ENCODE data around the gene OR56A1. TPM values are rescaled to one million over a fixed set of nuclear protein-coding genes. Genes with fewer than 3 reads are reported as not detected.

Gene OR56A1
- not detected in 2 replicates for total RNA-seq

GRCh38 chr11:6030708-6031405, at the start of gene OR56A1:
Gene OR56A1, minus strand, starts transcription at chr11:6030758. Its CDS starts 3,066 bp downstream, at chr11:6027692.

GRCh38 chr11:6006846-6007245, 23.7 kb downstream of the OR56A1 start, which contains the start of gene OR56A4:
Gene OR56A4, minus strand, starts transcription at chr11:6006946. Its CDS starts 3,954 bp downstream, at chr11:6002992.

GRCh38 chr11:5986885-5987284, 43.7 kb downstream of the OR56A1 start, which contains the start of gene OR52L1:
Gene OR52L1, minus strand, starts transcription at chr11:5986985. Its CDS starts 55 bp downstream, at chr11:5986930.

Small RNA genes within 50 kb of the gene (small RNA-seq; reads per million reads assigned to genes)
- not detected for gene RNA5SP329

Other genes with a start within 250 kb of the OR56A1 start
- gene OR52N5, start 247.4 kb downstream of the OR56A1 start, total RNA-seq, result not detected in 2 replicates
- not detected in 2 replicates for gene OR52N1, start 239.5 kb downstream of the OR56A1 start, total RNA-seq
- not detected in 2 replicates for gene OR52N2, start 221.8 kb downstream of the OR56A1 start, total RNA-seq
- gene OR52E6, start 188.9 kb downstream of the OR56A1 start, total RNA-seq, result not detected in 2 replicates
- not detected in 2 replicates for gene OR52E8, start 173.1 kb downstream of the OR56A1 start, total RNA-seq
- not detected in 2 replicates for gene OR52E4, start 150.1 kb downstream of the OR56A1 start, total RNA-seq
- not detected in 2 replicates for gene OR52E5, start 137.6 kb downstream of the OR56A1 start, total RNA-seq
- not detected in 2 replicates for gene OR56A3, start 88.5 kb downstream of the OR56A1 start, total RNA-seq
- gene OR56A5, start 62.3 kb downstream of the OR56A1 start, total RNA-seq, result not detected in 2 replicates
- not detected in 2 replicates for gene OR52L1, start 43.8 kb downstream of the OR56A1 start, total RNA-seq
- gene OR56A4, start 23.8 kb downstream of the OR56A1 start, total RNA-seq, result not detected in 2 replicates
- gene OR56B4, start 76.9 kb upstream of the OR56A1 start, total RNA-seq, result not detected in 2 replicates
- gene OR52B2, start 139.6 kb upstream of the OR56A1 start, total RNA-seq, result not detected in 2 replicates
- gene OR52W1, start 168.5 kb upstream of the OR56A1 start, total RNA-seq, result not detected in 2 replicates
- gene C11orf42, start 174.8 kb upstream of the OR56A1 start, total RNA-seq, result 0.16 TPM in 1 of 2 replicates, not detected in the other
- 23.9 and 26.8 TPM in 2 replicates for gene FHIP1B, start 203.9 kb upstream of the OR56A1 start, total RNA-seq
- gene CNGA4, start 208.3 kb upstream of the OR56A1 start, total RNA-seq, result 0.16 TPM in 1 of 2 replicates, not detected in the other
- gene CCKBR, start 229.1 kb upstream of the OR56A1 start, total RNA-seq, result not detected in 2 replicates